HEK293 (cell line): Measurements from ENCODE around the gene KCNC2.

Experiments
- CTCF ChIA-PET: fragments of 350-600 bp; formaldehyde crosslinking; extraction: SDS; loops from one replicate; lab custom pipeline; 2021; ENCODE audit warnings: antibody characterized with exemption; lab: Yijun Ruan, JAX
- POLR2A ChIA-PET: fragments of 300-600 bp; formaldehyde crosslinking; extraction: SDS; loops from one replicate; lab custom pipeline; 2020; ENCODE audit warnings: antibody characterized with exemption, inconsistent platforms; lab: Yijun Ruan, JAX
- H3K27ac ChIP-seq: fragments of 200-500 bp; sonication (Bioruptor generic); 2 replicates; pipeline ENCODE4 v1.5.1; 2014; ENCODE audit warnings: low read depth, low read length, control low read depth, inconsistent platforms; ENCODE audit errors: extremely low read depth
- H3K36me3 ChIP-seq, 2 experiments: fragments of 200-500 bp in 1 of 2; sonication (Bioruptor generic) in 1 of 2; 1 replicate in 1 of 2; 2 replicates in 1 of 2; pipeline ENCODE4 v1.5.1; 2014 to 2017; ENCODE audit warnings: inconsistent platforms in 2 of 2, low read length in 2 of 2; ENCODE audit not compliant: control insufficient read depth in 2 of 2, insufficient read depth in 1 of 2
- H3K4me1 ChIP-seq: fragments of 200-500 bp; sonication (Bioruptor generic); 2 replicates; pipeline ENCODE4 v1.5.1; 2014; ENCODE audit warnings: mild to moderate bottlenecking, low read length, inconsistent platforms; ENCODE audit not compliant: control insufficient read depth, insufficient read depth
- H3K4me3 ChIP-seq: 2 replicates; pipeline ENCODE4 v1.5.1; 2011; ENCODE audit warnings: low read depth, mild to moderate bottlenecking, control low read depth, low read length, moderate library complexity
- H3K9me3 ChIP-seq: fragments of 200-500 bp; sonication (Bioruptor generic); 2 replicates; pipeline ENCODE4 v1.5.1; 2014; ENCODE audit warnings: low read depth, low read length, inconsistent platforms; ENCODE audit not compliant: control insufficient read depth, insufficient read depth
- HOXD13 ChIP-seq: sonication (generic); formaldehyde crosslinking; IDR thresholded peaks from 2 replicates; pipeline ENCODE4 v1.8.0; 2022; ENCODE audit warnings: missing genetic modification reagents, borderline replicate concordance
- IKZF3 ChIP-seq: fragments of 450-650 bp; IDR thresholded peaks from 2 replicates; pipeline ENCODE4 v1.5.0; 2018; ENCODE audit warnings: missing biosample characterization, mild to moderate bottlenecking, missing genetic modification characterization, moderate library complexity
- MEIS1 ChIP-seq: sonication (generic); formaldehyde crosslinking; IDR thresholded peaks from 2 replicates; pipeline ENCODE4 v1.8.1; 2022; ENCODE audit warnings: missing genetic modification reagents, mild to moderate bottlenecking, borderline replicate concordance
- MZF1 ChIP-seq: fragments of 450-650 bp; formaldehyde crosslinking; IDR thresholded peaks from 2 replicates; pipeline ENCODE4 v1.5.1; 2017; ENCODE audit warnings: missing biosample characterization, missing genetic modification characterization, borderline replicate concordance
- YY1 ChIP-seq: fragments of 450-650 bp; formaldehyde crosslinking; IDR thresholded peaks from 2 replicates; pipeline ENCODE4 v1.5.1; 2018; ENCODE audit warnings: missing biosample characterization, missing genetic modification characterization
- ZBTB1 ChIP-seq: fragments of 450-650 bp; formaldehyde crosslinking; IDR thresholded peaks from 2 replicates; pipeline ENCODE4 v1.5.1; 2016; ENCODE audit warnings: missing biosample characterization, missing genetic modification characterization
- ZBTB7A ChIP-seq: fragments of 450-650 bp; formaldehyde crosslinking; IDR thresholded peaks from 2 replicates; pipeline ENCODE4 v1.5.1; 2016; ENCODE audit warnings: low read depth, missing biosample characterization, missing genetic modification characterization
- ZFP37 ChIP-seq: fragments of 450-650 bp; formaldehyde crosslinking; IDR thresholded peaks from 2 replicates; pipeline ENCODE4 v1.5.1; 2016; ENCODE audit warnings: missing biosample characterization, missing genetic modification characterization
- ZNF266 ChIP-seq: fragments of 450-650 bp; formaldehyde crosslinking; IDR thresholded peaks from 2 replicates; pipeline ENCODE4 v1.5.1; 2016; ENCODE audit warnings: missing biosample characterization, missing genetic modification characterization, low read depth
- ZNF324 ChIP-seq: fragments of 450-650 bp; formaldehyde crosslinking; IDR thresholded peaks from 2 replicates; pipeline ENCODE4 v1.5.1; 2016; ENCODE audit warnings: missing biosample characterization, missing genetic modification characterization
- ZNF335 ChIP-seq: fragments of 450-650 bp; formaldehyde crosslinking; conservative IDR thresholded peaks from 2 replicates; pipeline ENCODE4 v1.5.1; 2016; ENCODE audit warnings: missing biosample characterization, missing genetic modification characterization
- ZNF350 ChIP-seq: fragments of 450-650 bp; formaldehyde crosslinking; IDR thresholded peaks from 2 replicates; pipeline ENCODE4 v1.5.0; 2017; ENCODE audit warnings: missing biosample characterization, mild to moderate bottlenecking, missing genetic modification characterization
- ZNF596 ChIP-seq: fragments of 450-650 bp; IDR thresholded peaks from 2 replicates; pipeline ENCODE4 v1.5.0; 2018; ENCODE audit warnings: missing biosample characterization, mild to moderate bottlenecking, missing genetic modification characterization, moderate library complexity
- ZNF747 ChIP-seq: fragments of 450-650 bp; formaldehyde crosslinking; IDR thresholded peaks from 2 replicates; pipeline ENCODE4 v1.5.1; 2016; ENCODE audit warnings: missing biosample characterization, missing genetic modification characterization
- ZXDB ChIP-seq: fragments of 450-650 bp; formaldehyde crosslinking; IDR thresholded peaks from 2 replicates; pipeline ENCODE4 v1.5.1; 2016; ENCODE audit warnings: missing biosample characterization, missing genetic modification characterization
- TF ChIP-seq, protein P1 (sequence below): fragments of 450-650 bp; formaldehyde crosslinking; IDR thresholded peaks from 2 replicates; pipeline ENCODE4 v1.5.1; 2016; ENCODE audit warnings: missing biosample characterization, missing genetic modification characterization
- TF ChIP-seq, protein P2 (sequence below): sonication (generic); formaldehyde crosslinking; IDR thresholded peaks from 2 replicates; pipeline ENCODE4 v1.8.1; 2022; ENCODE audit warnings: mild to moderate bottlenecking, moderate library complexity, missing genetic modification reagents
- TF ChIP-seq, protein P3 (sequence below): fragments of 450-650 bp; formaldehyde crosslinking; IDR thresholded peaks from 2 replicates; pipeline ENCODE4 v1.5.1; 2016; ENCODE audit warnings: missing biosample characterization, missing genetic modification characterization
- TF ChIP-seq, protein P4 (sequence below): fragments of 450-650 bp; formaldehyde crosslinking; IDR thresholded peaks from 2 replicates; pipeline ENCODE4 v1.5.1; 2016; ENCODE audit warnings: missing biosample characterization, missing genetic modification characterization
- TF ChIP-seq, protein P5 (sequence below): fragments of 450-650 bp; formaldehyde crosslinking; IDR thresholded peaks from 2 replicates; pipeline ENCODE4 v1.5.1; 2017; ENCODE audit warnings: missing biosample characterization, missing genetic modification characterization
- TF ChIP-seq, protein P6 (sequence below): fragments of 450-650 bp; formaldehyde crosslinking; IDR thresholded peaks from 2 replicates; pipeline ENCODE4 v1.5.1; 2016; ENCODE audit warnings: missing biosample characterization, missing genetic modification characterization

The KCNC2 gene

DNA sequence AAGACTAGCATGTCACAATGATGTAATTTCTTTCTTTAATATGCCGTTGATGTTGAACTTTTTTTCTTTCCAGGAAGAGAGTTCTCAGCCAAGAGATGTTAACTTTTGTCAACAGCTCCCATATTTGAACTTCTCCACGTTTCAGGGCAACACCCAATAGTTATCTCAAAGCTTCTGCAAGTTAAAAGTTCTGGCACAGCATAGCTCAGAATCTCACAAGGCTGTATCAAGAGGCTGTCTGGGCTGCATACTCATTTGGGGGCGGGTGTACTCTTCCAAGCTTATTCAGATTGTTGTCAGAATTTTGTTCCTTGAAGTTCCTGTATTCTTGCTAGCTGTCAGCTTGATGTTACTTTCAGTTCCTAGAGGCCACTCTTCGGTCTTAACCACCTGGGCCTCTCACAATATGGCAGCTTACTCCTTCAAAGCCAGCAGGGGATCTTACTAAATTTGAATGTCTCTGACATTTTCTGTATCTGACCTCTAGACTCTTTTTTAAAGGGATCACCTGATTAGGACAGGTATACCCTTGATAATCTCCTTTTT lies 38.9 kb downstream of the KCNC2 start:
- Histone ChIP-seq H3K4me3 (no peak overlapping the region), H3K9me3 (no peaks in the 10 kb centered on the region), H3K4me1 (no peaks in the 10 kb centered on the region), H3K36me3 (no peaks in the 10 kb centered on the region), H3K27ac (no peak overlapping the region)
- CTCF ChIA-PET, result no interaction called here
- no peak for TF ChIP-seq ZNF350 (tag by site-specific recombination)
- no peak for TF ChIP-seq MZF1 (tag by site-specific recombination)
- TF ChIP-seq YY1 (tag by site-specific recombination), result no peak
- TF ChIP-seq, protein P1, sequence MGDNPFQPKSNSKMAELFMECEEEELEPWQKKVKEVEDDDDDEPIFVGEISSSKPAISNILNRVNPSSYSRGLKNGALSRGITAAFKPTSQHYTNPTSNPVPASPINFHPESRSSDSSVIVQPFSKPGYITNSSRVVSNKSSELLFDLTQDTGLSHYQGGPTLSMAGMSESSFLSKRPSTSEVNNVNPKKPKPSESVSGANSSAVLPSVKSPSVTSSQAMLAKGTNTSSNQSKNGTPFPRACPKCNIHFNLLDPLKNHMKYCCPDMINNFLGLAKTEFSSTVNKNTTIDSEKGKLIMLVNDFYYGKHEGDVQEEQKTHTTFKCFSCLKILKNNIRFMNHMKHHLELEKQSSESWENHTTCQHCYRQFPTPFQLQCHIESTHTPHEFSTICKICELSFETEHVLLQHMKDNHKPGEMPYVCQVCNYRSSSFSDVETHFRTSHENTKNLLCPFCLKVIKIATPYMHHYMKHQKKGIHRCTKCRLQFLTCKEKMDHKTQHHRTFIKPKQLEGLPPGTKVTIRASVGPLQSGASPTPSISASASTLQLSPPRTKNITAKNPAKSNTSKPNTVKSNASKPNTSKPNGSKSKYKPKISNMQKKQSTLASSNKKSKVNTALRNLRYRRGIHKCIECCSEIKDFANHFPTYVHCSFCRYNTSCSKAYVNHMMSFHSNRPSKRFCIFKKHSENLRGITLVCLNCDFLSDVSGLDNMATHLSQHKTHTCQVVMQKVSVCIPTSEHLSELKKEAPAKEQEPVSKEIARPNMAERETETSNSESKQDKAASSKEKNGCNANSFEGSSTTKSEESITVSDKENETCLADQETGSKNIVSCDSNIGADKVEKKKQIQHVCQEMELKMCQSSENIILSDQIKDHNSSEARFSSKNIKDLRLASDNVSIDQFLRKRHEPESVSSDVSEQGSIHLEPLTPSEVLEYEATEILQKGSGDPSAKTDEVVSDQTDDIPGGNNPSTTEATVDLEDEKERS, result no peak
- TF ChIP-seq, protein P2, sequence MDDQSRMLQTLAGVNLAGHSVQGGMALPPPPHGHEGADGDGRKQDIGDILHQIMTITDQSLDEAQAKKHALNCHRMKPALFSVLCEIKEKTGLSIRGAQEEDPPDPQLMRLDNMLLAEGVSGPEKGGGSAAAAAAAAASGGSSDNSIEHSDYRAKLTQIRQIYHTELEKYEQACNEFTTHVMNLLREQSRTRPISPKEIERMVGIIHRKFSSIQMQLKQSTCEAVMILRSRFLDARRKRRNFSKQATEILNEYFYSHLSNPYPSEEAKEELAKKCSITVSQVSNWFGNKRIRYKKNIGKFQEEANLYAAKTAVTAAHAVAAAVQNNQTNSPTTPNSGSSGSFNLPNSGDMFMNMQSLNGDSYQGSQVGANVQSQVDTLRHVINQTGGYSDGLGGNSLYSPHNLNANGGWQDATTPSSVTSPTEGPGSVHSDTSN (CRISPR knock-in tag), result no peak
- TF ChIP-seq, protein P3, sequence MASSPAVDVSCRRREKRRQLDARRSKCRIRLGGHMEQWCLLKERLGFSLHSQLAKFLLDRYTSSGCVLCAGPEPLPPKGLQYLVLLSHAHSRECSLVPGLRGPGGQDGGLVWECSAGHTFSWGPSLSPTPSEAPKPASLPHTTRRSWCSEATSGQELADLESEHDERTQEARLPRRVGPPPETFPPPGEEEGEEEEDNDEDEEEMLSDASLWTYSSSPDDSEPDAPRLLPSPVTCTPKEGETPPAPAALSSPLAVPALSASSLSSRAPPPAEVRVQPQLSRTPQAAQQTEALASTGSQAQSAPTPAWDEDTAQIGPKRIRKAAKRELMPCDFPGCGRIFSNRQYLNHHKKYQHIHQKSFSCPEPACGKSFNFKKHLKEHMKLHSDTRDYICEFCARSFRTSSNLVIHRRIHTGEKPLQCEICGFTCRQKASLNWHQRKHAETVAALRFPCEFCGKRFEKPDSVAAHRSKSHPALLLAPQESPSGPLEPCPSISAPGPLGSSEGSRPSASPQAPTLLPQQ (tag by site-specific recombination), result no peak
- TF ChIP-seq IKZF3 (tag by site-specific recombination), result no peak
- no peak for TF ChIP-seq ZXDB (tag by site-specific recombination)
- no peak for TF ChIP-seq ZFP37
- TF ChIP-seq ZBTB1 (tag by site-specific recombination), result no peak
- TF ChIP-seq ZNF596 (tag by site-specific recombination), result no peak
- TF ChIP-seq, protein P4, sequence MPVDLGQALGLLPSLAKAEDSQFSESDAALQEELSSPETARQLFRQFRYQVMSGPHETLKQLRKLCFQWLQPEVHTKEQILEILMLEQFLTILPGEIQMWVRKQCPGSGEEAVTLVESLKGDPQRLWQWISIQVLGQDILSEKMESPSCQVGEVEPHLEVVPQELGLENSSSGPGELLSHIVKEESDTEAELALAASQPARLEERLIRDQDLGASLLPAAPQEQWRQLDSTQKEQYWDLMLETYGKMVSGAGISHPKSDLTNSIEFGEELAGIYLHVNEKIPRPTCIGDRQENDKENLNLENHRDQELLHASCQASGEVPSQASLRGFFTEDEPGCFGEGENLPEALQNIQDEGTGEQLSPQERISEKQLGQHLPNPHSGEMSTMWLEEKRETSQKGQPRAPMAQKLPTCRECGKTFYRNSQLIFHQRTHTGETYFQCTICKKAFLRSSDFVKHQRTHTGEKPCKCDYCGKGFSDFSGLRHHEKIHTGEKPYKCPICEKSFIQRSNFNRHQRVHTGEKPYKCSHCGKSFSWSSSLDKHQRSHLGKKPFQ (tag by site-specific recombination), result no peak
- no peak for TF ChIP-seq HOXD13 (CRISPR knock-in tag)
- TF ChIP-seq ZNF747 (tag by site-specific recombination), result no peak
- TF ChIP-seq ZNF335 (tag by site-specific recombination), result no peak
- POLR2A ChIA-PET, result no interaction called here

DNA sequence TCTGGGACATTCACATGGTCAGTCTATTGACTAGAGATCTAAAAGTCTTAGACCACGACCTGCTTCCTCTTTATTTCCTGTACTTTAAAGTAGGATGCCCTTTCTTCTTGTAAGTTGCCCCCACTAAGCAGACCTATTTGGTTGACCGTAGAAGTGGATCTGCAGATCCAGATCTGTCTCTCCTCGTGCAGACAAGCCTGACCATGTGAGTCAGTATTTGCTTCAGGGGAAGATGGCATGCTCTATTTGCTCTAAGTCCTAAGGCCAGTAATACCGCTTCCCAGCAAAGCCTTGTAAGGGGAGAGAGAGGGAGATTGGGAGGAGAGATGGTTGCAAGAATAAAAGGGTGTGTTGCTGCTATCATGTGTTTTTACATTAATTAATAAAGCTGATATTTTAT lies 46.8 kb downstream of the KCNC2 start:
- CTCF ChIA-PET, result interaction anchor here (0.8 kb wide), 1 partner anchor 281 kb away, joined by 4 read pairs; no protein-coding TSS in a partner anchor
- Histone ChIP-seq H3K4me3 (no peak overlapping the region), H3K4me1 (no peaks in the 10 kb centered on the region), H3K27ac (no peak overlapping the region), H3K36me3 (no peaks in the 10 kb centered on the region), H3K9me3 (no peaks in the 10 kb centered on the region)
- POLR2A ChIA-PET, result no interaction called here
- TF ChIP-seq ZBTB7A (tag by site-specific recombination) (no peak), ZNF324 (tag by site-specific recombination) (no peak), MEIS1 (no peak), ZNF266 (tag by site-specific recombination) (no peak)
- TF ChIP-seq, protein P5, sequence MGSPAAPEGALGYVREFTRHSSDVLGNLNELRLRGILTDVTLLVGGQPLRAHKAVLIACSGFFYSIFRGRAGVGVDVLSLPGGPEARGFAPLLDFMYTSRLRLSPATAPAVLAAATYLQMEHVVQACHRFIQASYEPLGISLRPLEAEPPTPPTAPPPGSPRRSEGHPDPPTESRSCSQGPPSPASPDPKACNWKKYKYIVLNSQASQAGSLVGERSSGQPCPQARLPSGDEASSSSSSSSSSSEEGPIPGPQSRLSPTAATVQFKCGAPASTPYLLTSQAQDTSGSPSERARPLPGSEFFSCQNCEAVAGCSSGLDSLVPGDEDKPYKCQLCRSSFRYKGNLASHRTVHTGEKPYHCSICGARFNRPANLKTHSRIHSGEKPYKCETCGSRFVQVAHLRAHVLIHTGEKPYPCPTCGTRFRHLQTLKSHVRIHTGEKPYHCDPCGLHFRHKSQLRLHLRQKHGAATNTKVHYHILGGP (tag by site-specific recombination), result no peak
- TF ChIP-seq, protein P6, sequence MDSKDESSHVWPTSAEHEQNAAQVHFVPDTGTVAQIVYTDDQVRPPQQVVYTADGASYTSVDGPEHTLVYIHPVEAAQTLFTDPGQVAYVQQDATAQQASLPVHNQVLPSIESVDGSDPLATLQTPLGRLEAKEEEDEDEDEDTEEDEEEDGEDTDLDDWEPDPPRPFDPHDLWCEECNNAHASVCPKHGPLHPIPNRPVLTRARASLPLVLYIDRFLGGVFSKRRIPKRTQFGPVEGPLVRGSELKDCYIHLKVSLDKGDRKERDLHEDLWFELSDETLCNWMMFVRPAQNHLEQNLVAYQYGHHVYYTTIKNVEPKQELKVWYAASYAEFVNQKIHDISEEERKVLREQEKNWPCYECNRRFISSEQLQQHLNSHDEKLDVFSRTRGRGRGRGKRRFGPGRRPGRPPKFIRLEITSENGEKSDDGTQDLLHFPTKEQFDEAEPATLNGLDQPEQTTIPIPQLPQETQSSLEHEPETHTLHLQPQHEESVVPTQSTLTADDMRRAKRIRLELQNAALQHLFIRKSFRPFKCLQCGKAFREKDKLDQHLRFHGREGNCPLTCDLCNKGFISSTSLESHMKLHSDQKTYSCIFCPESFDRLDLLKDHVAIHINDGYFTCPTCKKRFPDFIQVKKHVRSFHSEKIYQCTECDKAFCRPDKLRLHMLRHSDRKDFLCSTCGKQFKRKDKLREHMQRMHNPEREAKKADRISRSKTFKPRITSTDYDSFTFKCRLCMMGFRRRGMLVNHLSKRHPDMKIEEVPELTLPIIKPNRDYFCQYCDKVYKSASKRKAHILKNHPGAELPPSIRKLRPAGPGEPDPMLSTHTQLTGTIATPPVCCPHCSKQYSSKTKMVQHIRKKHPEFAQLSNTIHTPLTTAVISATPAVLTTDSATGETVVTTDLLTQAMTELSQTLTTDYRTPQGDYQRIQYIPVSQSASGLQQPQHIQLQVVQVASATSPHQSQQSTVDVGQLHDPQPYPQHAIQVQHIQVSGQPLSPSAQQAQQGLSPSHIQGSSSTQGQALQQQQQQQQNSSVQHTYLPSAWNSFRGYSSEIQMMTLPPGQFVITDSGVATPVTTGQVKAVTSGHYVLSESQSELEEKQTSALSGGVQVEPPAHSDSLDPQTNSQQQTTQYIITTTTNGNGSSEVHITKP, result no peak
